WI38 (cell line): Measurements from ENCODE around the gene BRSK1.
A peak's percentile ranks its signal among the peaks of the same experiment; 100 is the strongest.

Experiments
- H3K4me3 ChIP-seq: 2 replicates; pipeline ENCODE4 v1.5.1; 2011; ENCODE audit warnings: low read depth, mild to moderate bottlenecking, control low read depth, low read length
- CTCF ChIP-seq: IDR thresholded peaks from 2 replicates; pipeline ENCODE4 v1.5.1; 2012; ENCODE audit warnings: low read depth, mild to moderate bottlenecking, control low read depth, low read length

BRSK1 gene

GRCh38 chr19:55353803-55354697 is 70.3 kb downstream of the BRSK1 start:
- TF ChIP-seq CTCF = no peak
- H3K4me3 ChIP-seq = peak overlapping the region; percentile 56

- TF ChIP-seq CTCF = no peak
- peak within 1 kb of the TSS; percentile 56 for H3K4me3 ChIP-seq
Measured at GRCh38 chr19:55354698-55355212, 71.0 kb downstream of the BRSK1 start, which contains the start of gene COX6B2. TSS of gene COX6B2 (minus strand) at chr19:55354719. CDS start at chr19:55354521, 198 bp downstream.

GRCh38 chr19:55355213-55355821 is 71.5 kb downstream of the BRSK1 start:
- no peak for TF ChIP-seq CTCF
- no peak overlapping the region for H3K4me3 ChIP-seq

- no peak overlapping the region for H3K4me3 ChIP-seq
- no peak for TF ChIP-seq CTCF
Measured at GRCh38 chr19:55358493-55358892, 74.7 kb downstream of the BRSK1 start.

- no peak for TF ChIP-seq CTCF
- no peak overlapping the region for H3K4me3 ChIP-seq
Measured at GRCh38 chr19:55358943-55359908, 75.4 kb downstream of the BRSK1 start.

GRCh38 chr19:55360902-55361301 is 77.1 kb downstream of the BRSK1 start:
- no peak for TF ChIP-seq CTCF
- no peak overlapping the region for H3K4me3 ChIP-seq
